ENCODE measurements around the gene LGI4.
"Not testable (repeated sequence)": the region's sequence is repeated elsewhere in the genome, so short reads cannot be mapped to it uniquely, and the experiment has no call there.

Gene LGI4

DNA sequence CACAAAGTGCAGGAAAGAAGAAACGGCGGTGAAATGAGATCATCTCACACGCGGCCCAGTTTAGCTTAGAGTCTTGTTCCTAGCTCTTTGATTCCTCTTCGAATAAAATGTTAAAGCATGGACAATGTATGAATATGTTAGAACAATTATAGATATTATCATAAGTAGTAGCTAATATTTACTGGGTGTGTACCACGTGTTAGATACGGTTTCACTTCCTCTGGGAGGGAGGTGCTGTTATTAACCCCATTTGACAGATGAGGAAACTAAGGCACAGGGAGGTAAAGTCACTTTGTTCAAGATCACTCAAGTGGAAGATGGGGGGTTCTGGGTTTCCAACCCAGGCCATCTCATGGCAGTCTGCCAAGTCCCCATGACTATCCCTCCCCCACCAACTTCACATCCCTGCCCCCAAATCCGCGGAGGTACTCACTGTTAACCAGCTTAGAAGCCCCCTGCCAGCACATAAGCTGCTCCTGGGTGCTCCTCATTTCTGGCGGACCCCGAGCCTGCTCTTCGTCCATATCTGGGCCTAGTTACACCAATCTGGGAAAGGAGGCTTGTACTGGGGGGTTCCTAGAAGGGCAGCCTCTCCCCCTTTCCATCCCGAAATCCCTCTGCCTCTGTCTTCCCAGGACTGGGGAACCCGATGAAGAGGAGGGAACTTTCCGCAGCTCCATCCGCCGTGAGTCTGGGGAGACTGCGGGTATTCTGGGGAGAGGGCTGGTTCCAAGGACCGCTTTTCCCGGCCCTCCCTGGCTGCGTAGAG, 7.2 kb upstream of the LGI4 start:
- no peak for DNase-seq

DNA sequence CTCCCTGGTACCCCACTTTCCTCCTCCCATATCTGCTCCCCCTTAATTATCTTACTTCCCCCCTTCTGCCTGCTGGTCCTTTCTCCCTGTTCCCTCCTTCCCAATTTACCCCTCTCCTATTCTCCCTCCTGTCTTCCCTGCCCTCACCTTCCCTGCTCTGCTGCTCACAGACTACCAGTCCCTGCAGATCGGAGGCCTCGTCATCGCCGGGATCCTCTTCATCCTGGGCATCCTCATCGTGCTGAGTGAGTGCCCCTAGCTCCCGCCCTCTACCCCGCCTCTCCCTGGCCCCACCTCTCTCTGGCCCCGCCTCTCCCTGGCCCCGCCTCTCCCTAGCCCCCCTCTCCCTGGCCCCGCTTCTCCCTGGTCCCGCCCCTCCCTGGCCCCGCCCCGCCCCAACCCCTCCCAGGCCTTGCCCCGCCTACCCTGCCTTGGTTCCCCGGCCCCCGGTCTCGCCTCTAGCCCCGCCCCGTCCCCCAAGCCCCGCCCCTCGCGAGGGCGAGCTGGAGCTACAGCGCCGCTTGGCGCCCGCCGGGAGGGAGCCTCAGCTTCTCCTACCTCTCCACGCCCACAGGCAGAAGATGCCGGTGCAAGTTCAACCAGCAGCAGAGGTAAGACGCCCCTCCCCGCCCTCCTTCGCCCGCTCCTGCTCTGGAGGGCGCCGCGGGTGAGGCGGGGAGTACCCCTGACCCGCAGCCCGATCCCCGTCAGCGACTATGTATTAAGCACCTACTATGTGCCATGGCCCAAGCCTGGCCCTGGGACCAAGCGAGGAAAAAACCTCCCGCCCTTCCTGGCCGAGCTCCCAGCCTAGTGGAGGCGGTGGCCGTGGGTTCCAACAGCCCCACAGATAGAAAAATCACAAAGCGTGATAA, 6.3 kb upstream of the LGI4 start:
- peak; percentile 92 for DNase-seq

GRCh38 chr19:35140207-35140961, 5.5 kb upstream of the LGI4 start:
- DNase-seq = no peak

DNA sequence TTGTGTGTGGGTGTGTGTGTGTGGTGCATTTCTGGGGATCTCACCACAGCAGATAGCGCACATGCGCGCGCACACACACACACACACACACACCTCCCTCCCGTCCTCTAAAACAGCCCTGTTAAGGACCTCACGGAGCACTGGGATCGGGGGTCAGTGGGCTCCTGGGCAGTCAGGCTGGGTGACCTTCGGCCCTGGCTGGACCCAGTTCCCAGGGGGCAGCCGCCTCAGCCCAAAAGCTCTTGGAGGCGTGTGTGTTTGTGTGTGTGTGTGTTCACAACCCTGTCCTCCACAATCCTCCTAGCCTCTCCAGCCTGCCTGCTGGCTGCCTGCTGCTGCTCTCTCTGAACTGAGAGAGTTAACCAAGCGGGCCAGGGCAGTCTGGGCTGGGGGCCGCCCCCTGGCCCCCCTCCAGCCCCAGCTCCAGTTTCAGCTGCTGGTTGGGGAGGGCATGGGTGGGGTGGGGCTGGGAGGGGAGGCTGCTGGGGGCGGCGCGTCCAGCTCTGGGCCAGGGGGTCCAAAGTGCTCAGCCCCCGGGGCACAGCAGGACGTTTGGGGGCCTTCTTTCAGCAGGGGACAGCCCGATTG, 3.5 kb upstream of the LGI4 start, which contains the start of gene FXYD1:
Gene FXYD1, plus strand, starts transcription at position 520 of the 588 bp plus-strand sequence. CDS start 1,256 bp downstream, outside the sequence.
- no peak for DNase-seq

DNA sequence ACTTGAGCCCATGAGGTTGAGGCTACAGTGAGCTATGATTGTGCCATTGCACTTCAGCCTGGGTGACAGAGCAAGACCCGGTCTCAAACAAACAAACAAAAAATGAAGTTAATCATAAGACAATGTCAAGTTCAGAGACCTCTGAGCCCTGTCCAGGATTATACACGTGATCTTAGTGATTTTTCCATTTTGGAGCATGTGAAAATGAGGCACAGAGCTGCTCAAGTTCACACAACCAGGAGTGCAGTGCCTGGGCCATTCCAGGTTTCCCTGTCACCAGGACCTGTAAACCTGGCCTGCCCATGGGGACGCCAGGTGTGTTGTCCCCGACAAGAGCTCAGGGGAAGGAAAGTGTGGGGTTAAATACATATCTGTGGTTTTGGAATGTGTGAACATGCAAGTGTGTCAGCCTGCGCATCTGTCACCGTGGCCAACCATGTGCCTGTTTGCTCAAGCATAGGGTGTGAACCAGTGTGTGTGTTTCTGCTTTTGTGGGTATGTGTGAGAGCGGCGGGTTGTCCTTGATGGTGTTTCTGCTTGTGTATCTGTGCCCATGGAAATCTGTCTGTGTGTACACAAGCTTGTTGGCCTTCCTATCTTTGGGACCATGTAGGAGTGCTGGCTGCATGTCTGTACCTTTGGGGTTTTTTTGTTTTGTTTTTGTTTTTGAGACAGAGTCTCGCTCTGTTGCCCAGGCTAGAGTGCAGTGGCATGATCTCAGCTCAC, 2.3 kb upstream of the LGI4 start:
- DNase-seq = no peak

DNA sequence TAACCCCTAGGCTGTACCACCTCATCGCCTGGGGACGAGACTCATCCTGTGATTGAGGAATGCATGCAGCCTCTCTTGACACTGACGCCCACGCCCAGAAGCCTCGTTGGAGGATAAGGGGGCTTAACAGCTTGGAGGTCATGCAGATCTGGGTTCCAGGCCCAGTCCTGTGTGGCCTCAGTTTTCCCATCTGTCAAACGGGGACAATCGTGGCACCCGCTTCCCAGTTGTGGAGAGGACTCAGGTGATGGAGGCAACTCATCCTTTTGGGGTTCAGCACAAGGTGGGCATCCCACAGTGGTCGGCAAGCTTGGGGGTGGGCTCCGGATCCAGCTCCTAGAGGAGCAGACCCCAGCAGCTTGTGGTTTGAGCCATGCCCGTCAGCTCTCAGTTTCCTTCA, 1.4 kb upstream of the LGI4 start:
- DNase-seq = no peak

DNA sequence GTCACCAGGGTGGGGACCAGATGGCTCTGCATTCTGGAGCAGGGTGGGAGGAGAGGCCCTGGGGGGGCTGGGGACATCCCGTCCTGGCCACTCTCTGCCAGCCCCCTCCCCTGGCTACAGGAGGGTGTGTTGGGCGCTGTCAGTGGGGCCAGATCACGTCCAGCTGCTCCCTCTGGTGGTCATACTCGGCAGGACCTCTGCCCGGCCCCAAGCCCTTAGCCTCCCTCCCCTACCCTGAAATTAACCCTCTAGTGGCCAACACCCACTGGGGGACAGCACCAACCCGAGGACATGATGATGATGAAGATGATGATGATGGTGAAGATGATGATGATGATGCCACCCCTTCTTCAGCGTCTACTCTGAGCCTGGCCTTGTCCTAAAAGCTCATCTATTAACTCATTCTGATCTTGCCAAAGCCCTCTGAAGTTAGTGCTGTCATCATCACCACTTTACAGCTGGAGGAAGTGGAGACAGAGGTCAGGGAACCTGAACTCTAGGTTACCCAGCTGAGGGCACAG, 590 bp upstream of the LGI4 start:
- no peak for DNase-seq

DNA sequence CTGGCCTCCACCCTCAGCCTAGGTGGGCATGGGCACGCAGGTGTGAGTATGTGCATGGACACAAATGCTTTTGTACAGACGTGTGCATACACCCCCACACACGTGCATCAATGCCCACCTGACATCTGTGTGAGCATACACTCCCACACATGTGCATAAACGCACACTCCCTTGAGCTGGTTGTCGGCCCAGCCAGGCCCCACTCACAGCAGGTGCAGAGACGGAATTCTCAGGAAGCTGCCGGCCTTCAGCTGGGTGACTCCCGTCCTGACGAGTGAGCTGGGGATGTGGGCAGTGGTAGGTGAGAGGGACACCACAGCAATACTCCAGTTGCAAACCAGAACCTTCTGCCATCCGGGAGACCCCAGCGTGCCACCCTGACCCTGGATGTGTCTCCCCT, 1.0 kb downstream of the LGI4 start:
- no peak for DNase-seq

- no peak for DNase-seq
These were observed 2.6 kb downstream of the LGI4 start for GRCh38 chr19:35132254-35132653.

DNA sequence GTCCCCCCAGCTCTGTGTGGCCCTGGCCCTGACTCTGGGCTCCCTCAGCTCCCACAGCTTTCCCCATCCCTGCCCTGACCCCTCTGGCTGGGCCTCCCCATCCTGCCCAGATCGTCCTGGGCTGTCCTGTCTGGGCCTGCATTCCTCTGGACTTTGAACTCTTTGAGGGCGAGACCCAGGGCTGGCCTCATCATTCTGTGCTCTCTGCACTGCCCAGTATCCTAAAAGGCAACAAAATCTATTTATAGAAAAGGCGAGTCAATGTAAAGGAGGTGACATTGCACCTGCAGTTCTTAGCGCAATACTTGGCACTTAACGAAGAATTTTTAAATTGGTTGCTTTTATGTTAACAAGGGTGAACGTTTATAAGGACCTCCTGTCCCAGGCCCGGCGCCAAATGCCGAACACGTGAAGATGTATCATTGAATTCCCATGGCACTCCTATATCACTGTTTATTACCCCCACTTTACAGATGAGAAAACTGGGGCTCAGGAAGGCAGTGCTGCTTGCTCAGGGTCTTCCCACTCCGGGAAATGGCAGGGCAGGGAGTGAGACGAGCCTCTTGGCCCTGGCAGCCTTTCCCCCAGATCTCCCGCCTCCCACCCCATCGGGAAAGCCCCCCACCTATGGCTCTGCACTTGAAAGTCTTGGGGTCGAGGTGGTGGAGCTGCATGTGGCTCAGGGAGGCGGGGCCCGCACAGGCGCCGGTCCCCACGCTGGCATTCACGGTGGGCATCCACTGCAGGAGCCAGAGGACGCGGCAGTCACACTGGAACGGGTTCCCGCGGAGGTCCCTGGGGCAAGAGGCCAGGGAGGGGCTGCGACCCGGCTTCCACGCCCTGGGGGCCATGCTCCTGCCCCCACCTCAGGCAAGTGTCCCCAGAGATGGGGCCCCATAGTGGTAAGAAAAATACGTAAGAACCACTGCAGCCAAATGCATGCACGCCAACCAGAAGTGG, 3.8 kb downstream of the LGI4 start:
- no peak for DNase-seq

DNA sequence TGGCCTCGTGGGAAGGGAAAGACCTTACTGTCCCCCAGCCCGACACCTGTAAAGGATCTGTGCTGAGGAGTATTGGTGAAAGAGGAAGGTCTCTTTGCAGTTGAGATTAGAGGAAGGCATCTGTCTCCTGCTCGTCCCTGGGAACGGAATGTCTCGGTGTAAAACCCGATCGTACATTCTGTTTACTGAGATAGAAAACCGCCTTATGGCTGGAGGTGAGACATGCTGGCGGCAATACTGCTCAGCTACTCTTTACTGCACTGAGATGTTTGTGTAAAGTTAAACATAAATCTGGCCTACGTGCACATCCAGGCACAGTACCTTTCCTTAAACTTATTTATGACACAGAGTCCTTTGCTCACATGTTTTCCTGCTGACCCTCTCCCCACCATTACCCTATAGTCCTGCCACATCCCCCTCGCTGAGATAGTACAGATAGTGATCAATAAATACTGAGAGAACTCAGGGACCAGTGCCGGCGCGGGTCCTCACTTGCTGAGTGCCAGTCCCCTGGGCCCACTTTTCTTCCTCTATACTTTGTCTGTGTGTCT, 5.1 kb downstream of the LGI4 start:
- not testable (repeated sequence) for DNase-seq

DNA sequence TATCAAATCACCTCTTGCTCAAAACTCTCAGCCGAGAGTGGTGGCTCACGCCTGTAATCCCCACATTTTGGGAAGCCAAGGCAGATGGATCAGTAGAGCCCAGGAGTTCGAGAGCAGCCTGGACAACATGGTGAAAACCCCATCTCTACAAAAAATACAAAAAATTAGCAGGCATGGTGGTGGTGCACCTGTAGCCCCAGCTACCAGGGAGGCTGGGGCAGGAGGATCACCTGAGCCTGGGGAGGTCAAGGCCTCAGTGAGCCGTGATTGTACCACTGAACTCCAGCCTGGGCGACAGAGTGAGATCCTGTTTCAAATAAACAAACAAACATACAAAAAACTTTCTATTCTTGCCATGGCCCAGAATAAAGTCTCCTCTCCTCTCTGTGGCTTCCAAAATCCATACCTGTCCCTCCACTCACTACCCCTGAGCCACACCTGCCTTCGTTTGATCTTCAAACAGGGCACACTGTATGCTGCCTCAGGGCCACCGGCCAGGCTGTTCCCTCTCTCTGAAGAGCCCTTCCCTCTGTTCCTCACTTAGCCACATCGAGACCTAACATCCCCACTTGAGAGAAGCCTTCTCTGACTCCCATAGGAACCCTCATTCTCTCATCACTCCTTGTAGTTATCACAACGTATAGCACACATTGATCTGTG, 6.3 kb downstream of the LGI4 start:
- no peak for DNase-seq

DNA sequence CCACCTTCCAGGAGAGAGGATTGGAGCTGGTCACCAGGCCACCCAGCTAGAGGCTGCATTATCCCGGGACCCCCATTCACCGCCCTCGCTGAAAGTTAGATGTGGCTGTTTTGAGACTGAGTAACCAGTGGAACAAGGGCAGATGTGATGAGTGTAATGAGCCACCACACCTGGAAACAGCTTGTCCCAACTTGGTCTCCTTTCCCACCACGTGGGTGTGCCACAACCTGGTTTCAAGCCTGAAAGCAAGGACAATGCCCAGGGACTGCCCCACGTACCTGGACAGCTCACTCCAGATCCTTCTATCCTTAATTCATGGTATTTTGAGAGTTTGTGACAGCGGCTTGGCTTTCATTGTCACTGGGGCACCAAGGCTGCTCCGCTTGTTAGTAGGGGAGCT, 7.0 kb downstream of the LGI4 start:
- no peak for DNase-seq

GRCh38 chr19:35126624-35126959, 8.3 kb downstream of the LGI4 start:
- no peak for DNase-seq

GRCh38 chr19:35125749-35126623, 8.9 kb downstream of the LGI4 start:
- DNase-seq = no peak

- no peak for DNase-seq
These were observed 9.6 kb downstream of the LGI4 start for GRCh38 chr19:35125270-35125717.

GRCh38 chr19:35124098-35125060, 10.5 kb downstream of the LGI4 start:
- peak; percentile 76 for DNase-seq

DNA sequence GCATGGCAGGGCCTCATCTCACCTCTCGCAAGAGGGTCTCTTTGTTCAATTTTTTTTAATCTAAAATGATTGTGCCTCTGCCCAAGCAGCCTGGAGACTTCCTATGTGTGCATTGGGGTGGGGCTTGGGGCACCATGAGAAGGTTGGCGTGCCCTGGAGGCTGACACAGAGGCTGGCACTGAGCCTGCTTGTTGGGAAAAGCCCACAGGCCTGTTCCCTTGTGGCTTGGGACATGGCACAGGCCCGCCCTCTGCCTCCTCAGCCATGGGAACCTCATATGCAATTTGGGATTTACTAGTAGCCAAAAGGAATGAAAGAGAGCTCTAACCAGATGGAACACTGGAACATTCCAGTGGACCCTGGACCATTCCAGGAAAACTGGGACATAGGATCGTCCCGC, 11.3 kb downstream of the LGI4 start:
- DNase-seq = no peak

Data from activated gamma-delta T cell (primary cell).